Right lobe of liver (tissue), 6 donors: Measurements from ENCODE around the gene SSTR3. TPM values are rescaled to one million over a fixed set of nuclear protein-coding genes. Genes with fewer than 3 reads are reported as not detected.

Experiments used
- ATAC-seq, 4 donors: fragments of 200-7000 bp; cut with Tn5 transposase; one replicate each; pipeline ENCODE4 v1.9.1; 2020; ENCODE audit warnings: mild to moderate bottlenecking in 4 of 4, moderate library complexity in 4 of 4
- DNase-seq, 3 donors: peaks; one replicate each; pipeline ENCODE4 v3.0.0-alpha.2; 2020
- H3K27ac ChIP-seq, 3 donors: fragments of 200-600 bp; one replicate each; pipeline ENCODE4 v1.8.0; 2022
- H3K27me3 ChIP-seq, 2 donors: fragments of 200-600 bp; one replicate each; pipeline ENCODE4 v1.8.0; 2022
- H3K36me3 ChIP-seq, 4 donors: fragments of 200-600 bp; sonication (generic) in 1 of 4; one replicate each; pipeline versions ENCODE4 v1.5.1 to v1.8.0; 2017 to 2022; ENCODE audit warnings: control low read depth in 1 of 4
- H3K4me1 ChIP-seq, 4 donors: fragments of 200-600 bp; sonication (generic) in 1 of 4; one replicate each; pipeline versions ENCODE4 v1.5.1 to v1.8.0; 2017 to 2022; ENCODE audit warnings: control low read depth in 1 of 4
- H3K4me3 ChIP-seq, 3 donors: fragments of 200-600 bp; one replicate each; pipeline ENCODE4 v1.8.0; 2022
- H3K9me3 ChIP-seq, 4 donors: fragments of 200-600 bp; sonication (generic) in 1 of 4; one replicate each; pipeline versions ENCODE4 v1.5.1 to v1.8.0; 2017 to 2022; ENCODE audit warnings: control low read depth in 1 of 4
- CTCF ChIP-seq, 4 donors: fragments of 200-600 bp in 3 of 4; fragments of 450-650 bp in 1 of 4; IDR thresholded peaks; one replicate each; pipeline versions ENCODE4 v1.5.1 to v1.8.0; 2016 to 2022; ENCODE audit warnings: antibody characterized with exemption in 4 of 4, mild to moderate bottlenecking in 2 of 4
- POLR2A ChIP-seq: fragments of 450-650 bp; IDR thresholded peaks from one replicate; pipeline ENCODE4 v1.6.1; 2017; ENCODE audit warnings: antibody characterized with exemption, mild to moderate bottlenecking
- WGBS: methylation state at CpG from one replicate; pipeline ENCODE4 v1.1.6; 2018; ENCODE audit warnings: low coverage, low lambda C conversion rate; ENCODE audit not compliant: insufficient coverage; ENCODE audit errors: missing lambda C conversion rate; 5-methylcytosine and 5-hydroxymethylcytosine counted together
- intact Hi-C, 2 donors: fragments of 100-400 bp; cut with DNase I; formaldehyde crosslinking; loops; one replicate each; pipeline versions ENCODE4 v1.11.2 to v1.14.1; 2022
- total RNA-seq, 6 experiments: library from RNA; depleted of rRNA in 2 of 6; stranded (reverse); fragments of >200 nt in 2 of 6; fragmentation: NEBNext Ultra II Directional in 3 of 6; extraction: Animal tissue kit (Norgen Biotek cat#: 25700) in 3 of 6; gene quantifications; one replicate each; pipeline versions ENCODE4 v1.1.0 to v1.2.4, GENCODE V29; 2016 to 2023
- donor health status: DM: no; HTN: yes; CAD: no.
- donor health status: DM: no; HTN: no; CAD: no.
- donor health status: DM: no; HTN: no; CAD: no.
- donor health status: DM: no; HTN: yes; CAD: no.
- donor health status: DM: no; HTN: yes; CAD: no.

The SSTR3 gene
- total RNA-seq, 6 experiments from 2014 or later: not detected

GRCh38 chr22:37187891-37188761 lies 24.2 kb downstream of the SSTR3 start, which contains the start of gene C1QTNF6:
TSS of gene C1QTNF6 (minus strand) at chr22:37188247. CDS start at chr22:37188213, 34 bp downstream.
- intact Hi-C loops: no loop called here
- Histone ChIP-seq H3K4me1 (peaks cover 0 to 6% (median 0%) of the 10 kb centered on the region in 4 donors), H3K27ac (peak within 1 kb of the TSS; percentile 36 to 81 (median 45)), H3K9me3 (no peaks in the 10 kb centered on the region), H3K4me3 (peak within 1 kb of the TSS in 1 of 3 donors; percentile 4), H3K36me3 (peaks cover 0 to 4% (median 0%) of the 10 kb centered on the region in 4 donors), H3K27me3 (no peaks in the 10 kb centered on the region)
- 53% methylated on average over 10 of the region's 17 CpGs for WGBS
- TF ChIP-seq CTCF (IDR thresholded peaks at IDR 0.05) (no peak), POLR2A (no peak)
- ATAC-seq: peak; percentile 53 to 63 (median 62)
- peak in 2 of 3 donors; percentile 37 to 58 for DNase-seq

GRCh38 chr22:37187552-37187890 lies 24.8 kb downstream of the SSTR3 start:
- H3K27me3 ChIP-seq: no peaks in the 10 kb centered on the region
- H3K4me3 ChIP-seq: peak overlapping the region in 1 of 3 donors; percentile 4
- H3K4me1 ChIP-seq: peaks cover 0 to 5% (median 0%) of the 10 kb centered on the region in 4 donors
- H3K27ac ChIP-seq: peak overlapping the region; percentile 36 to 81 (median 45)
- 25% methylated on average over 2 of the region's 5 CpGs for WGBS
- ATAC-seq: peak; percentile 19 to 42 (median 36)
- DNase-seq: peak in 1 of 3 donors; percentile 51
- no peak for TF ChIP-seq POLR2A
- no peak for TF ChIP-seq CTCF (IDR thresholded peaks at IDR 0.05)
- intact Hi-C loops: no loop called here
- peaks cover 0 to 4% (median 0%) of the 10 kb centered on the region in 4 donors for H3K36me3 ChIP-seq
- no peaks in the 10 kb centered on the region for H3K9me3 ChIP-seq

DNA sequence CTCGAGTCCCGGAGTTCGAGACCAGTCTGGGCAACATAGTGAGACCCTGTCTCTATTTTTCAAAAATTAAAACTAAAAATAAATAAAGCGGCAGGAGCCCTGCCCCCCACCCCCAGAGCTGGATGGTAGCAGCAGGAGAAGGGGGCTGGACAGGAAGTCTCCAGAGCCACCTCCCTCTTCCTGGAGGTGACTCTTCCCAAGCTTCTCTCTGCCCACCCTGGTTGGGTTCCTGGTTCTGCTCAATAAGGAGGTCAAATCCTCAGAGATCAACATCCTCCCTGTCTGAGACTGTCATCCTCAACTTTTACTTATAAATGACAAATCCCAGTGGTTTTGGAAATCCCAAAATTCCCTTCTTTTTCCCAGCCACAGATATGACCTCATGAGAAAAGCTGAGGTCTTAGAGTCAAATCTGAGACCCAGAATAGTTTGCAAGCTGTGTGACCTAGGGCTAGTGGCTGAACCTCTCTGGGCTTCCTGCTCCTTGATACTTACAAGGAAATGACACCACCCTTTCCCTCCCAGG lies 25.2 kb downstream of the SSTR3 start:
- Histone ChIP-seq H3K27me3 (no peaks in the 10 kb centered on the region), H3K36me3 (peaks cover 0 to 4% (median 0%) of the 10 kb centered on the region in 4 donors), H3K9me3 (no peaks in the 10 kb centered on the region), H3K4me1 (peaks cover 0 to 5% (median 0%) of the 10 kb centered on the region in 4 donors), H3K27ac (peak overlapping the region; percentile 16 to 81 (median 36)), H3K4me3 (no peak overlapping the region)
- no peak for ATAC-seq
- TF ChIP-seq POLR2A (no peak), CTCF (IDR thresholded peaks at IDR 0.05) (no peak)
- no CpG with 5 or more reads among the region's 4 CpGs for WGBS
- intact Hi-C loops: no loop called here
- peak in 2 of 3 donors; percentile 8 to 17 for DNase-seq

DNA sequence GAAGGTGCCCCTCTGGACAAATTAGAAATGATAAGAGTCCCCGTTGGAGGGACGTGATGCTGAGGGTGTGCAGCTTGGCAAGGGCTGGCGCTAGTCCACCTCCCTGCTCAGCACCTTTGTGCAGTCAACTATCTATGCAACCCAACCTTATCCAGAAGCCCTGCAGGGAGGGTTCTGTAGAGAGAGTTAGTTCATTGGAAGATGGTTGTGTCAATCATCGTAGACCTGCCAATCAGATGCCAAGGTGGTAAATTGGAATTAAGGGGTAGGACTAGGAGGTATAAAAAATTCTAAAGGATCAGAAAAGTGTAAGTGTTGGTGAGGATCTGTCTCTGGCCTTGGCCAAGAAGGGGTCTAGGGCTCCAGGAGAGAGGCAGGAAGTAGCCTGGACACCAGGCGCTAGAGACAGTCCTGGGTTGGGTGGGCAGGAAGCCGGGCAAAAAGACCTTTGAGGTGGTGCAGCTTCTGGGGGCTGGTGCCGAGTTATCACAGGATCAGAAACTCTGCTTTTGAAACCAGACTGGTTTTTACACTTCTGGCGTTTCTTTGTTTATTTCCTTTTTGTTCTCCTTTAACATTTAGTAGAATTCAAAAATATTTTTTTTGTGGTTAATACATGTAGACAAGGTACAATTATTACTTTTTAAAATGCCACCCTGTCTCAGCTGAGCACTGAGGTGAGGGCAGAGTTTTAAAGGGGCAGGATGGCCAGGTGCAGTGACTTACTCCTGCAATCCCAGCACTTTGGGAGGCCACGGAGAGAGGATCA lies 25.9 kb downstream of the SSTR3 start:
- ATAC-seq (peak; percentile 44 to 57 (median 46)), DNase-seq (peak in 2 of 3 donors; percentile 18 to 42)
- Histone ChIP-seq H3K4me1 (peaks cover 0 to 5% (median 0%) of the 10 kb centered on the region in 4 donors), H3K27ac (peak overlapping the region in 1 of 3 donors; percentile 58), H3K27me3 (no peaks in the 10 kb centered on the region), H3K36me3 (peaks cover 0 to 4% (median 0%) of the 10 kb centered on the region in 4 donors), H3K4me3 (no peak overlapping the region), H3K9me3 (no peaks in the 10 kb centered on the region)
- TF ChIP-seq POLR2A: no peak
- TF ChIP-seq CTCF (IDR thresholded peaks at IDR 0.05): no peak
- intact Hi-C loops: no loop called here
- WGBS: 48% methylated on average over 6 of the region's 9 CpGs
